IMR-90 (cell line): ENCODE results near the gene MXD4. TPM values are rescaled to one million over a fixed set of nuclear protein-coding genes. Genes with fewer than 3 reads are reported as not detected.

ENCODE experiments used
- ATAC-seq: fragments of 200-7000 bp; cut with Tn5 transposase; 2 replicates; pipeline ENCODE4 v1.9.1; 2020; ENCODE audit warnings: low read depth, mild to moderate bottlenecking, moderate library complexity
- BruUV-seq: library from RNA; stranded (reverse); fragments of 400-500 nt; replicated peaks from 2 replicates; lab custom pipeline; 2021; lab: Mats Ljungman, UMichigan
- CTCF ChIA-PET: fragments of 300-600 bp; formaldehyde crosslinking; extraction: SDS; loops from one replicate; lab custom pipeline; 2021; ENCODE audit warnings: antibody characterized with exemption; lab: Yijun Ruan, JAX
- POLR2A ChIA-PET: fragments of 300-600 bp; sonication (Branson Sonifier 250); formaldehyde crosslinking; loops from one replicate; lab custom pipeline; 2022; ENCODE audit warnings: antibody characterized with exemption; ENCODE audit not compliant: unreplicated experiment; lab: Charles Lee
- DNase-seq: peaks from one replicate; pipeline ENCODE4 v3.0.0; 2013
- H2AFZ ChIP-seq: replicated peaks from 2 replicates; pipeline ENCODE3; 2013; ENCODE audit warnings: low read length, mild to moderate bottlenecking; ENCODE audit not compliant: poor library complexity
- H2AK5ac ChIP-seq: 2 replicates; pipeline ENCODE4 v1.6.1; 2013; ENCODE audit warnings: low read depth, low read length, inconsistent platforms
- H2AK9ac ChIP-seq: replicated peaks from 2 replicates; pipeline ENCODE3; 2013; ENCODE audit warnings: mild to moderate bottlenecking, low read depth, low read length, moderate library complexity; ENCODE audit not compliant: poor library complexity
- H2BK120ac ChIP-seq: 2 replicates; pipeline ENCODE4 v1.6.1; 2013; ENCODE audit warnings: low read depth, low read length, inconsistent platforms
- H2BK15ac ChIP-seq: 3 replicates; pipeline ENCODE4 v1.6.1; 2013; ENCODE audit warnings: low read depth, low read length, inconsistent platforms
- H2BK20ac ChIP-seq: 2 replicates; pipeline ENCODE4 v1.6.1; 2013; ENCODE audit warnings: low read depth, mild to moderate bottlenecking, inconsistent platforms, low read length, moderate library complexity
- H2BK5ac ChIP-seq: 2 replicates; pipeline ENCODE4 v1.6.1; 2013; ENCODE audit warnings: mild to moderate bottlenecking, low read depth, low read length, inconsistent platforms; ENCODE audit not compliant: poor library complexity, severe bottlenecking
- H3K14ac ChIP-seq: replicated peaks from 2 replicates; pipeline ENCODE4 v1.6.1; 2013; ENCODE audit warnings: low read depth, low read length, inconsistent platforms
- H3K18ac ChIP-seq: 2 replicates; pipeline ENCODE4 v1.6.1; 2013; ENCODE audit warnings: low read depth, low read length, control low read depth
- H3K23ac ChIP-seq: 2 replicates; pipeline ENCODE4 v1.6.1; 2013; ENCODE audit warnings: low read depth, low read length, inconsistent platforms
- H3K27ac ChIP-seq: 2 replicates; pipeline ENCODE4 v1.5.1; 2013; ENCODE audit warnings: mild to moderate bottlenecking, control low read depth, low read length; ENCODE audit not compliant: insufficient read depth
- H3K27me3 ChIP-seq: 2 replicates; pipeline ENCODE4 v1.6.1; 2013; ENCODE audit warnings: low read length; ENCODE audit not compliant: control insufficient read depth, insufficient read depth
- H3K36me3 ChIP-seq: 2 replicates; pipeline ENCODE4 v1.6.1; 2013; ENCODE audit warnings: low read length, mixed read lengths; ENCODE audit not compliant: control insufficient read depth, insufficient read depth
- H3K4ac ChIP-seq: 2 replicates; pipeline ENCODE4 v1.6.1; 2013; ENCODE audit warnings: low read depth, low read length, inconsistent platforms
- H3K4me1 ChIP-seq: 2 replicates; pipeline ENCODE4 v1.6.1; 2013; ENCODE audit warnings: low read length, mixed read lengths; ENCODE audit not compliant: control insufficient read depth, insufficient read depth
- H3K4me2 ChIP-seq: 2 replicates; pipeline ENCODE4 v1.6.1; 2013; ENCODE audit warnings: low read depth, mild to moderate bottlenecking, control low read depth, low read length, moderate library complexity
- H3K4me3 ChIP-seq: 2 replicates; pipeline ENCODE4 v1.5.1; 2013; ENCODE audit warnings: low read depth, mild to moderate bottlenecking, control low read depth, low read length, moderate library complexity; ENCODE audit not compliant: insufficient read depth
- H3K56ac ChIP-seq: 2 replicates; pipeline ENCODE4 v1.6.1; 2013; ENCODE audit warnings: low read length, inconsistent platforms; ENCODE audit not compliant: insufficient read depth; ENCODE audit errors: extremely low read depth
- H3K79me1 ChIP-seq, 2 experiments: 2 replicates each; pipeline ENCODE4 v1.6.1; 2013; ENCODE audit warnings: low read length in 2 of 2, inconsistent platforms in 1 of 2, low read depth in 1 of 2
- H3K9ac ChIP-seq: 2 replicates; pipeline ENCODE4 v1.6.1; 2013; ENCODE audit warnings: low read depth, low read length, control low read depth
- H3K9me1 ChIP-seq: 2 replicates; pipeline ENCODE4 v1.6.1; 2013; ENCODE audit warnings: low read length, inconsistent platforms; ENCODE audit not compliant: insufficient read depth
- H3K9me3 ChIP-seq: 2 replicates; pipeline ENCODE4 v1.6.1; 2013; ENCODE audit warnings: low read length; ENCODE audit not compliant: control insufficient read depth, insufficient read depth
- H4K20me1 ChIP-seq: 2 replicates; pipeline ENCODE4 v1.6.1; 2013; ENCODE audit warnings: low read length, inconsistent platforms; ENCODE audit not compliant: insufficient read depth
- H4K5ac ChIP-seq: 2 replicates; pipeline ENCODE4 v1.6.1; 2013; ENCODE audit warnings: mild to moderate bottlenecking, low read depth, low read length, control low read depth
- H4K8ac ChIP-seq, 2 experiments: 2 replicates each; pipeline ENCODE4 v1.6.1; 2013; ENCODE audit warnings: low read depth in 2 of 2, low read length in 2 of 2, control low read depth in 1 of 2, inconsistent platforms in 1 of 2
- H4K91ac ChIP-seq: 2 replicates; pipeline ENCODE4 v1.6.1; 2013; ENCODE audit warnings: low read depth, low read length, inconsistent platforms; ENCODE audit not compliant: insufficient read depth
- BHLHE40 ChIP-seq: fragments of 150-350 bp; IDR thresholded peaks from 2 replicates; pipeline ENCODE4 v1.6.1; 2016; ENCODE audit warnings: mild to moderate bottlenecking, low read depth, low read length
- CEBPB ChIP-seq: IDR thresholded peaks from 2 replicates; pipeline ENCODE4 v1.6.1; 2012; ENCODE audit warnings: low read depth, low read length, improper control_type of control experiment
- CHD1 ChIP-seq: IDR thresholded peaks from 2 replicates; pipeline ENCODE4 v1.6.1; 2012; ENCODE audit warnings: low read depth, low read length, improper control_type of control experiment
- MXI1 ChIP-seq: IDR thresholded peaks from 2 replicates; pipeline ENCODE4 v1.6.1; 2012; ENCODE audit warnings: low read depth, mild to moderate bottlenecking, low read length, moderate library complexity, borderline replicate concordance
- NFE2L2 ChIP-seq: fragments of 150-350 bp; IDR thresholded peaks from 2 replicates; pipeline ENCODE4 v1.6.1; 2016; ENCODE audit warnings: low read depth, mild to moderate bottlenecking, low read length
- RAD21 ChIP-seq: IDR thresholded peaks from 2 replicates; pipeline ENCODE4 v1.6.1; 2012; ENCODE audit warnings: low read length, improper control_type of control experiment
- RCOR1 ChIP-seq: IDR thresholded peaks from 2 replicates; pipeline ENCODE4 v1.6.1; 2012; ENCODE audit warnings: mild to moderate bottlenecking, low read length, improper control_type of control experiment; ENCODE audit not compliant: insufficient replicate concordance
- WGBS, 2 experiments: methylation state at CpG; one replicate each; pipeline versions ENCODE4 v1.1.5 to v1.1.7; 2013; ENCODE audit warnings: missing lambda C conversion rate in 2 of 2; ENCODE audit not compliant: insufficient read length in 1 of 2; ENCODE audit errors: extremely low coverage in 2 of 2; 5-methylcytosine and 5-hydroxymethylcytosine counted together
- dilution Hi-C: fragments of 300-500 bp; cut with HindIII; formaldehyde crosslinking; loops from one replicate; pipeline ENCODE4 v1.14.3; 2018; ENCODE audit warnings: low sequenced_read_pairs; ENCODE audit not compliant: unreplicated experiment
- in situ Hi-C: fragments of 300-500 bp; cut with MboI; formaldehyde crosslinking; loops from 3 replicates; pipeline ENCODE4 v1.14.3; 2019; ENCODE audit warnings: low sequenced_read_pairs, inconsistent platforms, mixed read lengths
- intact Hi-C: fragments of 100-400 bp; cut with micrococcal nuclease; formaldehyde crosslinking; loops from 2 replicates; pipeline ENCODE4 v1.10.0; 2022
- polyA plus RNA-seq, 3 experiments: library from polyadenylated mRNA; depleted of rRNA; stranded (reverse); fragments of >200 nt; gene quantifications; 2 replicates each; pipeline ENCODE4 v1.2.3, GENCODE V29; 2012; ENCODE audit warnings: low replicate concordance in 1 of 3
- total RNA-seq: library from RNA; depleted of rRNA; stranded (reverse); fragments of >200 nt; gene quantifications from 2 replicates; pipeline ENCODE4 v1.2.3, GENCODE V29; 2012
- TF ChIP-seq, protein P1 (sequence below): conservative IDR thresholded peaks from 2 replicates; pipeline ENCODE4 v1.5.1; 2012; ENCODE audit warnings: mild to moderate bottlenecking, low read depth, low read length, improper control_type of control experiment
- TF ChIP-seq, protein P2 (sequence below): fragments of 150-350 bp; IDR thresholded peaks from 2 replicates; pipeline ENCODE4 v1.6.1; 2017; ENCODE audit warnings: mild to moderate bottlenecking, antibody characterized with exemption, low read length, low read depth

The MXD4 gene
- total and polyA plus RNA-seq, 2 of the 4 experiments (the other 2 are of a cell fraction): 22.8 to 54.4 TPM

DNA sequence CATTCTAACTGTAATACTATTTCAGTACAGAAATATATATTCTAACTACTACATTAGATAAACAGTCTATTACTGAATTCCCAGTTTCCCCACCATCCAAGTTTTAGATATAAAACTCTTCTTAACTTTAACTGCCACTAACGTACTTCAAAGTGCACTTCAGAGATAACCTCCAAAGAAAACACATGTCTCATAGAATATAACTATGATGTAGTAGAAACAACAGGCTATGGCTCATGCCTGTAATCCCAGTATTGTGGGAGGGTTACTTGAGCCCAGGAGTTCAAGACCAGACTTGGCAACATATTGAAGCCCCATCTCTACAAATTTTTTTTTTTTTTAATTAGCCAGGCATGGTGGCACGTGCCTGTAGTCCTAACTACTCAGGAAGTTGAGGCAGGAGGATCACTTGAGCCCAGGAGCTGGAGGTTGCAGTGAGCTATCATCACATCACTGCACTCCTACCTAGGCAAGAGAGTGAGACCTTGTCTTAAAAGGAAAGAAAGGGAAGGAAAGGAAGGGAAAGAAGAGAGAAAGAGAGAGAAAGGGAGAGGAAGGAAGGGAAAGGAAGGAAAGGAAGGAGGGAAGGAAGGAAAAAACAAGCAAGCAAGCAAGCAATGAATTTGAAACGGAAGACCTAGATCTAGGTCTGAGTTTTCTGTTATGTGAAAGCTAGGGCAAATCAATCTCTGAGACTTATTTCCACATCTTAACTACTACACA, 24.8 kb downstream of the MXD4 start:
- Histone ChIP-seq H3K27me3 (no peaks in the 10 kb centered on the region), H2AK5ac (no peak overlapping the region), H3K56ac (no peak overlapping the region), H4K8ac (no peak overlapping the region; a peak in 1 of 4 replicates), H3K9ac (no peak overlapping the region; the same call in 1 of the 2 replicates), H3K9me1 (no peaks in the 10 kb centered on the region), H2BK20ac (no peak overlapping the region), H3K14ac (no peak overlapping the region), H3K4ac (no peak overlapping the region), H4K5ac (no peak overlapping the region), H2AK9ac (no peak overlapping the region), H3K4me1 (peaks cover 3% of the 10 kb centered on the region; the same call in 1 of the 2 replicates), H3K79me1 (peaks cover 13 to 24% of the 10 kb centered on the region in 2 experiments), H3K18ac (no peak overlapping the region), H2BK5ac (no peak overlapping the region), H2BK120ac (no peak overlapping the region), H4K20me1 (peaks cover 6% of the 10 kb centered on the region), H3K4me2 (no peak overlapping the region), H3K4me3 (no peak overlapping the region), H3K36me3 (peaks cover 5% of the 10 kb centered on the region), H2BK15ac (no peak overlapping the region), H3K27ac (no peak overlapping the region), H3K9me3 (no peaks in the 10 kb centered on the region), H3K23ac (peak overlapping the region; percentile 76; the same call in 1 of the 2 replicates), H4K91ac (no peak overlapping the region), H2AFZ (no peak overlapping the region)
- ChIA-PET POLR2A (no interaction called here), CTCF (no interaction called here)
- TF ChIP-seq CHD1: no peak
- TF ChIP-seq RAD21: no peak
- no peak for TF ChIP-seq BHLHE40
- TF ChIP-seq RCOR1: no peak
- no peak for TF ChIP-seq CEBPB
- TF ChIP-seq, protein P1, sequence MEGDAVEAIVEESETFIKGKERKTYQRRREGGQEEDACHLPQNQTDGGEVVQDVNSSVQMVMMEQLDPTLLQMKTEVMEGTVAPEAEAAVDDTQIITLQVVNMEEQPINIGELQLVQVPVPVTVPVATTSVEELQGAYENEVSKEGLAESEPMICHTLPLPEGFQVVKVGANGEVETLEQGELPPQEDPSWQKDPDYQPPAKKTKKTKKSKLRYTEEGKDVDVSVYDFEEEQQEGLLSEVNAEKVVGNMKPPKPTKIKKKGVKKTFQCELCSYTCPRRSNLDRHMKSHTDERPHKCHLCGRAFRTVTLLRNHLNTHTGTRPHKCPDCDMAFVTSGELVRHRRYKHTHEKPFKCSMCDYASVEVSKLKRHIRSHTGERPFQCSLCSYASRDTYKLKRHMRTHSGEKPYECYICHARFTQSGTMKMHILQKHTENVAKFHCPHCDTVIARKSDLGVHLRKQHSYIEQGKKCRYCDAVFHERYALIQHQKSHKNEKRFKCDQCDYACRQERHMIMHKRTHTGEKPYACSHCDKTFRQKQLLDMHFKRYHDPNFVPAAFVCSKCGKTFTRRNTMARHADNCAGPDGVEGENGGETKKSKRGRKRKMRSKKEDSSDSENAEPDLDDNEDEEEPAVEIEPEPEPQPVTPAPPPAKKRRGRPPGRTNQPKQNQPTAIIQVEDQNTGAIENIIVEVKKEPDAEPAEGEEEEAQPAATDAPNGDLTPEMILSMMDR: no peak
- no peak for TF ChIP-seq MXI1
- no peak for TF ChIP-seq NFE2L2
- TF ChIP-seq, protein P2, sequence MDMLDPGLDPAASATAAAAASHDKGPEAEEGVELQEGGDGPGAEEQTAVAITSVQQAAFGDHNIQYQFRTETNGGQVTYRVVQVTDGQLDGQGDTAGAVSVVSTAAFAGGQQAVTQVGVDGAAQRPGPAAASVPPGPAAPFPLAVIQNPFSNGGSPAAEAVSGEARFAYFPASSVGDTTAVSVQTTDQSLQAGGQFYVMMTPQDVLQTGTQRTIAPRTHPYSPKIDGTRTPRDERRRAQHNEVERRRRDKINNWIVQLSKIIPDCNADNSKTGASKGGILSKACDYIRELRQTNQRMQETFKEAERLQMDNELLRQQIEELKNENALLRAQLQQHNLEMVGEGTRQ: no peak
- BruUV-seq: no TSS peak
- in situ Hi-C loops: no loop called here
- intact Hi-C loops: no loop called here
- no peak for ATAC-seq
- dilution Hi-C loops: no loop called here
- WGBS, 2 experiments: no CpG with 5 or more reads among the region's 3 CpGs
- no peak for DNase-seq
